ENCODE measurements around the gene PTMS. TPM values are rescaled to one million over a fixed set of nuclear protein-coding genes. Genes with fewer than 3 reads are reported as not detected.

Gene PTMS
- total and polyA plus RNA-seq, 2 of the 13 experiments (the other 11 are each of a cell fraction or from before 2014, with no cell fraction given): 40.5 to 82.4 TPM

- TF ChIP-seq ZBTB40 (IDR thresholded peaks at IDR 0.05) (no peak), ZBTB40 (CRISPR knock-in tag; IDR thresholded peaks at IDR 0.05) (peak; percentile 66), ZNF138 (CRISPR knock-in tag; IDR thresholded peaks at IDR 0.05; ENCODE audit: low read depth) (peak; percentile 89; the same call in 1 of the 2 replicates), IRF2 (CRISPR knock-in tag; IDR thresholded peaks at IDR 0.05) (peak; percentile 19), BRD4 (CRISPR knock-in tag; IDR thresholded peaks at IDR 0.05) (peak; percentile 65), KLF9 (CRISPR knock-in tag; IDR thresholded peaks at IDR 0.05; ENCODE audit: low read depth) (0 out of 2 replicates have a peak, but pooled peaks have one; percentile 75), ZKSCAN1 (IDR thresholded peaks at IDR 0.05; ENCODE audit: low read length) (no peak), XRCC5 (optimal IDR thresholded peaks at IDR 0.05; ENCODE audit: low read length) (peak; percentile 44), HMGXB3 (CRISPR knock-in tag; IDR thresholded peaks at IDR 0.05; ENCODE audit: borderline replicate concordance) (no peak), ZNF414 (CRISPR knock-in tag; IDR thresholded peaks at IDR 0.05) (peak; percentile 65; the same call in 1 of the 2 replicates), TOE1 (CRISPR knock-in tag; IDR thresholded peaks at IDR 0.05) (0 out of 2 replicates have a peak, but pooled peaks have one; percentile 44), NFKB2 (CRISPR knock-in tag; IDR thresholded peaks at IDR 0.05; ENCODE audit: borderline replicate concordance) (no peak), MED8 (CRISPR knock-in tag; IDR thresholded peaks at IDR 0.05; ENCODE audit: insufficient replicate concordance) (peak; percentile 88), FOXA3 (CRISPR knock-in tag; IDR thresholded peaks at IDR 0.05) (no peak; the same call in 1 of the 2 replicates), CHD2 (IDR thresholded peaks at IDR 0.05; ENCODE audit: low read depth, low read length) (peak; percentile 31; the same call in 1 of the 2 replicates)
Observed at GRCh38 chr12:6752921-6753771, 13.0 kb upstream of the PTMS start, which contains the start of gene MLF2 (continued).

All from HepG2 (cell line).